OCI-LY3 (cell line): ENCODE measurements around the gene BNIP2.
"Not testable (repeated sequence)": the region's sequence is repeated elsewhere in the genome, so short reads cannot be mapped to it uniquely, and the experiment has no call there.

ENCODE experiments used
- H2AFZ ChIP-seq: fragments of 200-600, 300-600 bp; shearing (Covaris generic); 2 replicates; pipeline ENCODE4 v1.6.0; 2014; ENCODE audit warnings: antibody characterized with exemption, low read depth, low read length
- H3K27ac ChIP-seq: fragments of 200-600, 300-600 bp; sonication (generic); 2 replicates; pipeline ENCODE4 v1.5.1; 2014; ENCODE audit warnings: mild to moderate bottlenecking, low read length, moderate library complexity, mixed read lengths
- H3K27me3 ChIP-seq: fragments of 200-600, 300-600 bp; sonication (generic); 2 replicates; pipeline ENCODE4 v1.6.1; 2014; ENCODE audit warnings: low read depth, low read length, mixed read lengths
- H3K36me3 ChIP-seq: fragments of 200-600, 300-600 bp; sonication (generic); replicated peaks from 2 replicates; pipeline ENCODE3; 2014; ENCODE audit warnings: low read depth, low read length, mixed read lengths
- H3K4me1 ChIP-seq: fragments of 300-600, 200-600 bp; sonication (generic); 2 replicates; pipeline ENCODE4 v1.6.1; 2014; ENCODE audit warnings: low read length, mixed read lengths
- H3K4me2 ChIP-seq: fragments of 200-600, 300-600 bp; sonication (generic); 2 replicates; pipeline ENCODE4 v1.6.1; 2014; ENCODE audit warnings: low read length, mixed read lengths
- H3K4me3 ChIP-seq: fragments of 300-600, 200-600 bp; sonication (generic); 2 replicates; pipeline ENCODE4 v1.5.1; 2014; ENCODE audit warnings: antibody characterized with exemption, mild to moderate bottlenecking, low read length, moderate library complexity
- H3K79me2 ChIP-seq: fragments of 300-600, 200-600 bp; shearing (Covaris generic); 2 replicates; pipeline ENCODE4 v1.6.1; 2014; ENCODE audit warnings: mild to moderate bottlenecking, low read length, mixed read lengths
- H3K9ac ChIP-seq: fragments of 300-600, 200-600 bp; shearing (Covaris generic); 2 replicates; pipeline ENCODE4 v1.6.0; 2014; ENCODE audit warnings: mild to moderate bottlenecking, low read length, moderate library complexity
- H3K9me3 ChIP-seq: fragments of 200-600, 300-600 bp; shearing (Covaris generic); 2 replicates; pipeline ENCODE4 v1.6.1; 2014; ENCODE audit warnings: low read length, mixed read lengths; ENCODE audit not compliant: insufficient read depth
- H4K20me1 ChIP-seq: fragments of 200-600, 300-600 bp; sonication (generic); 2 replicates; pipeline ENCODE4 v1.6.1; 2016; ENCODE audit warnings: low read length, mixed read lengths; ENCODE audit not compliant: insufficient read depth
- EZH2phosphoT487 ChIP-seq: fragments of 200-600 bp; shearing (Covaris generic); IDR thresholded peaks from 2 replicates; pipeline ENCODE4 v1.6.1; 2018; ENCODE audit warnings: antibody characterized with exemption, mixed run types, low read depth
- TF ChIP-seq, protein P1 (sequence below): fragments of 200-600, 300-600 bp; sonication (generic); IDR thresholded peaks from 2 replicates; pipeline ENCODE4 v1.5.1; 2014; ENCODE audit warnings: antibody characterized with exemption, low read length, low read depth

Gene BNIP2

DNA sequence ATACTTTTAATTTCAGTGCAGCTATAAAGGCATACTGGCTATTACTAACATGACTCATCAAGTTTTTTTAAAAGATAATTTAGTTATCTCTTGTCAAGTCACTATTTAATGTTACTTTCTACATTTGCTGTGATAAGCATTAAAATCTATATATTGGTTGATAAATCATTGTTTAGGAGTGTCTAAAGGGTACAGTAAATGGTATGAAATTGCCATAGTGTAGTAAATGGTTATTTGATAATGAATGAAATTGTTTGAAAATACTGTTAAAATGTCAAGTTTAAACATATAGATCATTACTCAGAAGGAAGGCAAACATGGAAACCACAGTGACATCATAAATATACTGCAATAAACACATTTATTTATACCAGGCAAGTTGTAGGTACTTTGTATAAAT is 13.2 kb upstream of the BNIP2 start:
- H3K9me3 ChIP-seq, result no peaks in the 10 kb centered on the region
- H3K36me3 ChIP-seq, result no peaks in the 10 kb centered on the region
- no peak overlapping the region for H3K9ac ChIP-seq
- H3K4me2 ChIP-seq, result no peak overlapping the region
- no peak overlapping the region for H3K4me3 ChIP-seq
- no peaks in the 10 kb centered on the region for H4K20me1 ChIP-seq
- TF ChIP-seq, protein P1, sequence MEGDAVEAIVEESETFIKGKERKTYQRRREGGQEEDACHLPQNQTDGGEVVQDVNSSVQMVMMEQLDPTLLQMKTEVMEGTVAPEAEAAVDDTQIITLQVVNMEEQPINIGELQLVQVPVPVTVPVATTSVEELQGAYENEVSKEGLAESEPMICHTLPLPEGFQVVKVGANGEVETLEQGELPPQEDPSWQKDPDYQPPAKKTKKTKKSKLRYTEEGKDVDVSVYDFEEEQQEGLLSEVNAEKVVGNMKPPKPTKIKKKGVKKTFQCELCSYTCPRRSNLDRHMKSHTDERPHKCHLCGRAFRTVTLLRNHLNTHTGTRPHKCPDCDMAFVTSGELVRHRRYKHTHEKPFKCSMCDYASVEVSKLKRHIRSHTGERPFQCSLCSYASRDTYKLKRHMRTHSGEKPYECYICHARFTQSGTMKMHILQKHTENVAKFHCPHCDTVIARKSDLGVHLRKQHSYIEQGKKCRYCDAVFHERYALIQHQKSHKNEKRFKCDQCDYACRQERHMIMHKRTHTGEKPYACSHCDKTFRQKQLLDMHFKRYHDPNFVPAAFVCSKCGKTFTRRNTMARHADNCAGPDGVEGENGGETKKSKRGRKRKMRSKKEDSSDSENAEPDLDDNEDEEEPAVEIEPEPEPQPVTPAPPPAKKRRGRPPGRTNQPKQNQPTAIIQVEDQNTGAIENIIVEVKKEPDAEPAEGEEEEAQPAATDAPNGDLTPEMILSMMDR, result no peak
- no peak for TF ChIP-seq EZH2phosphoT487
- H2AFZ ChIP-seq, result no peak overlapping the region
- H3K27me3 ChIP-seq, result peaks cover 18% of the 10 kb centered on the region
- no peak overlapping the region for H3K27ac ChIP-seq
- no peaks in the 10 kb centered on the region for H3K79me2 ChIP-seq
- peaks cover 8% of the 10 kb centered on the region for H3K4me1 ChIP-seq

- no peak overlapping the region for H3K27ac ChIP-seq
- peaks cover 18% of the 10 kb centered on the region for H3K27me3 ChIP-seq
- no peaks in the 10 kb centered on the region for H3K36me3 ChIP-seq
- no peak overlapping the region for H2AFZ ChIP-seq
- no peaks in the 10 kb centered on the region for H3K9me3 ChIP-seq
- H3K4me2 ChIP-seq, result no peak overlapping the region
- H4K20me1 ChIP-seq, result no peaks in the 10 kb centered on the region
- TF ChIP-seq, protein P1, result no peak
- TF ChIP-seq EZH2phosphoT487, result no peak
- H3K9ac ChIP-seq, result no peak overlapping the region
- H3K79me2 ChIP-seq, result no peaks in the 10 kb centered on the region
- H3K4me3 ChIP-seq, result no peak overlapping the region
- peaks cover 8% of the 10 kb centered on the region for H3K4me1 ChIP-seq
Measured at GRCh38 chr15:59701880-59702279, 12.8 kb upstream of the BNIP2 start.

DNA sequence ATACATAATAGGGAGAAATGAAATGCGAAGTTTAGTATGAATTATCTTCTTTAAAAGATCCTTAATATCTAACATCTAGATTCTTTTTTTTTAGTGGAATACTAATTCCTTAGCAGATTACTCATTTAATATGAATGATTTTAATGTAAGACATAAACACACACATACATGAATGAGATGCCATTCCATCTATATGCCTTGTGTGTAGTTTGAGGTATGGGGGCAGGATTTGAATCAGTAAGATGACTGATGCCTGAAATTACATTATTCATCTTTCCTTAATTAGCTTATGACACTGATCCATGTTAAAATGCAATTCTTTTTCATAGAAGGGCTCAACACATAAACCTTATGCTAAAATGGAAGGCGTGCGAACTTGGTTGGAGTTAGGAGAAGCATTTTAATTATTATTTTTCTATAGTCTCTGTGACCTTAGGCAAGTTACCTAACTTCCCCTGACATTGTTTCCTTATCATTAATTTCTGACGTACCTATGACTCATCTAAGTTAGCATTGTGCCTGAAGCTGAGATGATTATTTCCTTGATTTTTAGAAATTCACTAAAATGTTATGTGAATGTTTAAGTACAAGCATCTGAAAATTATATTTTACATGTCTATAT is 10.8 kb upstream of the BNIP2 start:
- H3K4me1 ChIP-seq, result no peaks in the 10 kb centered on the region
- no peaks in the 10 kb centered on the region for H3K36me3 ChIP-seq
- no peak overlapping the region for H3K9ac ChIP-seq
- TF ChIP-seq EZH2phosphoT487, result no peak
- TF ChIP-seq, protein P1, result no peak
- no peak overlapping the region for H3K4me2 ChIP-seq
- no peak overlapping the region for H3K4me3 ChIP-seq
- H2AFZ ChIP-seq, result no peak overlapping the region
- no peaks in the 10 kb centered on the region for H4K20me1 ChIP-seq
- H3K27me3 ChIP-seq, result peaks cover 18% of the 10 kb centered on the region
- no peak overlapping the region for H3K27ac ChIP-seq
- H3K79me2 ChIP-seq, result no peaks in the 10 kb centered on the region
- H3K9me3 ChIP-seq, result no peaks in the 10 kb centered on the region

DNA sequence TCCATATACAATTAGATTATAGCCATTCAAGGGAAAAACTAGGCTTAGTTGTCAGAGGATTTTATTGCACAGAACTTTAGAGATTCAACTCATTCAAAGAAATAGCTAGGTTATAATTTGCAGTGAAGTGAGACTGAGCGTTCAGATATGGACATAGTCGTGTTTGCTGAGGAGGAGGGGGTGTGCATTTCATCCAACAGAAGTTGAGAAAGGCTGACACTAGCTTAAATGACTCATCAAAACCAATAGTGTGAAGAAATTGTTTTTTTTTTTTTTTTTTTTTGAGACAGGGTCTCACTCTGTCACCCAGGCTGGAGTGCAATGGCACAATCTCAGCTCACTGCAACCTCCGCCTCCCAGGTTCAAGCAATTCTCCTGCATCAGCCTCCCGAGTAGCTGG is 8.9 kb upstream of the BNIP2 start:
- not testable (repeated sequence) for H2AFZ ChIP-seq, H3K9me3 ChIP-seq, H3K4me3 ChIP-seq, H3K79me2 ChIP-seq, H3K4me1 ChIP-seq, H3K9ac ChIP-seq, H3K4me2 ChIP-seq, H3K27ac ChIP-seq, H4K20me1 ChIP-seq, H3K36me3 ChIP-seq, H3K27me3 ChIP-seq
